GM21825 (cell line): ENCODE data around the gene ZNF580.

ENCODE experiments used
- ATAC-seq: cut with Tn5 transposase; IDR thresholded peaks from one replicate; pipeline ENCODE4 v1.9.1; 2021; ENCODE audit warnings: mild to moderate bottlenecking, moderate library complexity; ENCODE audit not compliant: unreplicated experiment

ZNF580 gene

GRCh38 chr19:55644191-55644833, 3.5 kb downstream of the ZNF580 start:
- ATAC-seq = no peak

GRCh38 chr19:55644842-55645511, 4.2 kb downstream of the ZNF580 start:
- no peak for ATAC-seq

GRCh38 chr19:55645512-55645881, 4.7 kb downstream of the ZNF580 start:
- ATAC-seq = no peak

- ATAC-seq = no peak
These were observed 6.3 kb downstream of the ZNF580 start for GRCh38 chr19:55646889-55647731.

GRCh38 chr19:55647732-55648584, 7.2 kb downstream of the ZNF580 start, which contains the start of gene CCDC106:
Gene CCDC106, plus strand, starts transcription at chr19:55648212. Its CDS starts 835 bp downstream, at chr19:55649047.
- no peak for ATAC-seq

- ATAC-seq = no peak
These were observed 7.9 kb downstream of the ZNF580 start for GRCh38 chr19:55648585-55649267.

GRCh38 chr19:55649268-55650125, 8.7 kb downstream of the ZNF580 start:
- ATAC-seq = no peak

GRCh38 chr19:55650126-55650557, 9.3 kb downstream of the ZNF580 start:
- ATAC-seq = no peak

GRCh38 chr19:55650602-55651230, 9.9 kb downstream of the ZNF580 start:
- ATAC-seq = no peak

GRCh38 chr19:55651236-55651635, 10.4 kb downstream of the ZNF580 start:
- no peak for ATAC-seq

GRCh38 chr19:55652311-55653128, 11.7 kb downstream of the ZNF580 start:
- ATAC-seq = no peak

- ATAC-seq = peak; percentile 33
These were observed 13.0 kb downstream of the ZNF580 start for GRCh38 chr19:55653651-55654322.

- peak; percentile 46 for ATAC-seq
These were observed 13.6 kb downstream of the ZNF580 start for GRCh38 chr19:55654323-55654867.

- ATAC-seq = peak; percentile 29
These were observed 14.3 kb downstream of the ZNF580 start, which contains the start of gene U2AF2 for GRCh38 chr19:55654868-55655647. Gene U2AF2, plus strand, starts transcription at chr19:55655035. Its CDS starts 70 bp downstream, at chr19:55655105.

GRCh38 chr19:55655648-55656040, 14.8 kb downstream of the ZNF580 start:
- no peak for ATAC-seq

- ATAC-seq = no peak
These were observed 15.8 kb downstream of the ZNF580 start for GRCh38 chr19:55656552-55656951.
